EH (cell line): Measurements from ENCODE around the gene GGNBP2.

ENCODE experiments used
- DNase-seq: peaks from one replicate; pipeline ENCODE4 v3.0.0-alpha.2; 2015; ENCODE audit warnings: low read depth

Gene GGNBP2

GRCh38 chr17:36514856-36515255 is 29.9 kb upstream of the GGNBP2 start:
- DNase-seq = no peak

- no peak for DNase-seq
Observed at GRCh38 chr17:36515837-36516236, 28.9 kb upstream of the GGNBP2 start.

GRCh38 chr17:36523113-36523512 is 21.6 kb upstream of the GGNBP2 start:
- no peak for DNase-seq

- DNase-seq = peak; percentile 19
Observed at GRCh38 chr17:36524428-36524876, 20.3 kb upstream of the GGNBP2 start.

- DNase-seq = peak; percentile 21
Observed at GRCh38 chr17:36525113-36525512, 19.6 kb upstream of the GGNBP2 start.

GRCh38 chr17:36525888-36526287 is 18.8 kb upstream of the GGNBP2 start:
- no peak for DNase-seq

GRCh38 chr17:36527621-36528250 is 17.0 kb upstream of the GGNBP2 start:
- DNase-seq = no peak

- DNase-seq = peak; percentile 82
Observed at GRCh38 chr17:36529121-36529520, 15.6 kb upstream of the GGNBP2 start.

GRCh38 chr17:36532435-36532975 is 12.2 kb upstream of the GGNBP2 start:
- DNase-seq = no peak

GRCh38 chr17:36533935-36534839 is 10.5 kb upstream of the GGNBP2 start:
- peak; percentile 64 for DNase-seq

- DNase-seq = peak; percentile 90
Observed at GRCh38 chr17:36534840-36535668, 9.7 kb upstream of the GGNBP2 start, which contains the start of the genes MYO19 and PIGW. Gene MYO19 (minus strand): TSS chr17:36534868. CDS start chr17:36532538, 2,330 bp downstream. Gene PIGW (plus strand): TSS chr17:36534987. CDS start chr17:36537102, 2,115 bp downstream.

GRCh38 chr17:36535669-36536081 is 9.0 kb upstream of the GGNBP2 start:
- no peak for DNase-seq

GRCh38 chr17:36540696-36541095 is 4.0 kb upstream of the GGNBP2 start:
- DNase-seq = no peak

GRCh38 chr17:36542755-36543154 is 2.0 kb upstream of the GGNBP2 start:
- DNase-seq = no peak

- DNase-seq = no peak
Observed at GRCh38 chr17:36544044-36544306, 744 bp upstream of the GGNBP2 start.

GRCh38 chr17:36545077-36545464 is 352 bp downstream of the GGNBP2 start:
- no peak for DNase-seq

- peak; percentile 97 for DNase-seq
Observed at GRCh38 chr17:36545465-36546417, 1.0 kb downstream of the GGNBP2 start.

- peak; percentile 23 for DNase-seq
Observed at GRCh38 chr17:36546418-36547093, 1.8 kb downstream of the GGNBP2 start.

- DNase-seq = no peak
Observed at GRCh38 chr17:36547776-36548175, 3.1 kb downstream of the GGNBP2 start.
